K562 (cell line): ENCODE data around the gene TP73. TPM values are rescaled to one million over a fixed set of nuclear protein-coding genes. Genes with fewer than 3 reads are reported as not detected.

ENCODE experiments used
- CTBP1 ChIP-seq: fragments of 450-650 bp; IDR thresholded peaks from 2 replicates; pipeline ENCODE4 v1.6.1; 2016; ENCODE audit warnings: borderline replicate concordance
- ETS2 ChIP-seq: IDR thresholded peaks from 2 replicates; pipeline ENCODE4 v1.6.1; 2016; ENCODE audit warnings: borderline replicate concordance, missing genetic modification characterization, mild to moderate bottlenecking, moderate library complexity, missing compliant biosample characterization; ENCODE audit not compliant: poor library complexity, severe bottlenecking
- KDM1A ChIP-seq, 2 experiments: fragments of 450-650 bp; IDR thresholded peaks; 2 replicates each; pipeline ENCODE4 v1.6.1; 2016; ENCODE audit warnings: mild to moderate bottlenecking in 2 of 2
- MAFF ChIP-seq: IDR thresholded peaks from 2 replicates; pipeline ENCODE4 v1.6.1; 2012; ENCODE audit warnings: low read length, improper control_type of control experiment
- MAFG ChIP-seq: fragments of 450-650 bp; conservative IDR thresholded peaks from 2 replicates; pipeline ENCODE4 v1.6.1; 2016; ENCODE audit warnings: missing genetic modification characterization, missing compliant biosample characterization
- MEIS2 ChIP-seq: fragments of 450-650 bp; IDR thresholded peaks from 2 replicates; pipeline ENCODE4 v1.6.1; 2014; ENCODE audit warnings: mild to moderate bottlenecking; ENCODE audit not compliant: partially characterized antibody
- NCOA1 ChIP-seq: fragments of 450-650 bp; IDR thresholded peaks from 2 replicates; pipeline ENCODE4 v1.6.1; 2016; ENCODE audit warnings: low read depth
- NEUROD1 ChIP-seq: fragments of 150-350 bp; IDR thresholded peaks from 2 replicates; pipeline ENCODE4 v1.6.1; 2014; ENCODE audit warnings: borderline replicate concordance, low read length, low read depth; ENCODE audit not compliant: partially characterized antibody
- SNAPC5 ChIP-seq: fragments of 250-450 bp; sonication (Bioruptor Pico); IDR thresholded peaks from 2 replicates; pipeline ENCODE4 v1.8.0; 2021; ENCODE audit warnings: moderate library complexity, mild to moderate bottlenecking, inconsistent platforms
- ZBTB8A ChIP-seq: fragments of 450-650 bp; IDR thresholded peaks from 2 replicates; pipeline ENCODE4 v1.6.1; 2018; ENCODE audit warnings: mild to moderate bottlenecking, moderate library complexity; ENCODE audit not compliant: partially characterized antibody
- ZMIZ1 ChIP-seq, 2 experiments: fragments of 150-350 bp in 1 of 2; IDR thresholded peaks; 2 replicates each; pipeline ENCODE4 v1.6.1; 2012 to 2016; ENCODE audit warnings: low read depth in 2 of 2, low read length in 2 of 2, mild to moderate bottlenecking in 1 of 2, moderate library complexity in 1 of 2
- ZNF280A ChIP-seq: fragments of 450-650 bp; IDR thresholded peaks from 2 replicates; pipeline ENCODE4 v1.6.1; 2018; ENCODE audit warnings: mild to moderate bottlenecking, low read depth; ENCODE audit not compliant: partially characterized antibody
- ZNF354B ChIP-seq: fragments of 250-450 bp; sonication (Bioruptor Pico); IDR thresholded peaks from 2 replicates; pipeline ENCODE4 v1.4.0; 2020
- polyA plus RNA-seq, 8 experiments: library from polyadenylated mRNA; depleted of rRNA in 4 of 8; stranded (reverse) in 5 of 8; unstranded in 3 of 8; fragments of >200 nt; fragmentation: Nextera tagmentation in 2 of 8; fragmentation: Illumina TruSeq in 1 of 8; extraction: Ambion mirVana in 2 of 8; extraction: Trizol in 1 of 8; gene quantifications; 2 replicates each; pipeline versions ENCODE4 v1.2.1 to v1.2.3, GENCODE V29; 2011 to 2014; ENCODE audit warnings: inconsistent platforms in 1 of 8, missing spikeins in 1 of 8
- total RNA-seq, 7 experiments: library from RNA; depleted of rRNA in 6 of 7; stranded (reverse); fragments of >200 nt in 6 of 7; fragmentation: Illumina TruSeq in 2 of 7; extraction: Trizol in 2 of 7; gene quantifications; 2 replicates each; pipeline versions ENCODE4 v1.2.1 to v1.2.3, GENCODE V29; 2011 to 2021; ENCODE audit warnings: low replicate concordance in 1 of 7
- TF ChIP-seq, protein P1 (sequence below), 2 experiments: fragments of 450-650 bp; IDR thresholded peaks; 2 replicates each; pipeline ENCODE4 v1.6.1; 2016; ENCODE audit warnings: mild to moderate bottlenecking in 2 of 2, borderline replicate concordance in 1 of 2, low read depth in 1 of 2, moderate library complexity in 1 of 2

The TP73 gene
- total and polyA plus RNA-seq, 9 of the 15 experiments (the other 6 are each of a cell fraction or from before 2014, with no cell fraction given), result 0.07 to 1.6 (median 0.40) TPM; not detected in 2

- TF ChIP-seq, protein P1, sequence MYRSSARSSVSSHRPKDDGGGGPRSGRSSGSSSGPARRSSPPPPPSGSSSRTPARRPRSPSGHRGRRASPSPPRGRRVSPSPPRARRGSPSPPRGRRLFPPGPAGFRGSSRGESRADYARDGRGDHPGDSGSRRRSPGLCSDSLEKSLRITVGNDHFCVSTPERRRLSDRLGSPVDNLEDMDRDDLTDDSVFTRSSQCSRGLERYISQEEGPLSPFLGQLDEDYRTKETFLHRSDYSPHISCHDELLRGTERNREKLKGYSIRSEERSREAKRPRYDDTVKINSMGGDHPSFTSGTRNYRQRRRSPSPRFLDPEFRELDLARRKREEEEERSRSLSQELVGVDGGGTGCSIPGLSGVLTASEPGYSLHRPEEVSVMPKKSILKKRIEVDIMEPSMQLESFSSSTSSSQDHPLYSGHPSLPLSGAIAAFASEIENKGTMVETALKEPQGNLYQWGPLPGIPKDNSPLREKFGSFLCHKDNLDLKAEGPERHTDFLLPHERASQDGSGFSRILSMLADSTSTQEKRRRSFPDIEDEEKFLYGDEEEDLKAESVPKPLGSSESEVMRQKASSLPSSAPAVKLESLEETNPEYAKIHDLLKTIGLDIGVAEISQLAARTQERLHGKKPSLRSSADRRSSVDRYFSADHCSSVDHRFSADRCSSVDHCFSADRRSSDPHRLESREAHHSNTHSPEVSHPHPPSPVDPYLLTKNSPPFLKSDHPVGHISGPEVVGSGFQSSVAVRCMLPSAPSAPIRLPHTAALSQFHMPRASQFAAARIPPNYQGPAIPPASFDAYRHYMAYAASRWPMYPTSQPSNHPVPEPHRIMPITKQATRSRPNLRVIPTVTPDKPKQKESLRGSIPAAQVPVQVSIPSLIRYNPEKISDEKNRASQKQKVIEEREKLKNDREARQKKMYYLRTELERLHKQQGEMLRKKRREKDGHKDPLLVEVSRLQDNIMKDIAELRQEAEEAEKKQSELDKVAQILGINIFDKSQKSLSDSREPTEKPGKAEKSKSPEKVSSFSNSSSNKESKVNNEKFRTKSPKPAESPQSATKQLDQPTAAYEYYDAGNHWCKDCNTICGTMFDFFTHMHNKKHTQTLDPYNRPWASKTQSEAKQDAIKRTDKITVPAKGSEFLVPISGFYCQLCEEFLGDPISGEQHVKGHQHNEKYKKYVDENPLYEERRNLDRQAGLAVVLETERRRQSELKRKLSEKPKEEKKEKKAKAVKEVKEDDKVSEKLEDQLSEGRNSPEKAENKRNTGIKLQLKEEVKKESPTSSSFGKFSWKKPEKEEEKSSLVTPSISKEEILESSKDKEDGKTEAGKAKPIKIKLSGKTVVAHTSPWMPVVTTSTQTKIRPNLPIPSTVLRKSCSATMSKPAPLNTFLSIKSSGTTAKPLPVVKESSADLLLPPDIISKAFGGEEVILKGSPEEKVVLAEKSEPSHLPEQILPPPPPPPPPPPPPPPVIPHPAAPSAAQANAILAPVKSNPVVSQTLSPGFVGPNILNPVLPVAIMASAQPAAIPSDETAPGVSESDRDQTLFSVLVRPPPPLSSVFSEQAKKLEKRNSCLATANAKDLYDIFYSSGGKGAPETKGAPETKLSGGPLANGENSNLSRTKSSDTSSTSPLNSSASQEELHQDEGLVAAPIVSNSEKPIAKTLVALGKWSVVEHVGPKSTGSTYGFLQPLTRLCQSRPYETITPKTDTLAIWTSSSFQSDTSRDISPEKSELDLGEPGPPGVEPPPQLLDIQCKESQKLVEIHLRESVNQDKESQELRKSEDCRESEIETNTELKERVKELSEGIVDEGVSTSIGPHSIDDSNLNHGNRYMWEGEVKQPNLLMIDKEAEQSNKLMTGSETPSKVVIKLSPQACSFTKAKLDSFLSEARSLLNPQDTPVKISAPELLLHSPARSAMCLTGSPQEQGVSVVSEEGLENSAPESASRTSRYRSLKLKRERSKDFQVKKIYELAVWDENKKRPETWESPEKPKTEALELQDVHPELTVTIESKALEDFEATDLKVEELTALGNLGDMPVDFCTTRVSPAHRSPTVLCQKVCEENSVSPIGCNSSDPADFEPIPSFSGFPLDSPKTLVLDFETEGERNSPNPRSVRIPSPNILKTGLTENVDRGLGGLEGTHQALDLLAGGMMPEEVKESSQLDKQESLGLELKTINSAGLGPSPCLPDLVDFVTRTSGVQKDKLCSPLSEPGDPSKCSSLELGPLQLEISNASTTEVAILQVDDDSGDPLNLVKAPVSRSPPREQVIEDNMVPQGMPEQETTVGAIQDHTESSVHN (IDR thresholded peaks at IDR 0.05; ENCODE audit: borderline replicate concordance in 1 of 2, low read depth in 1 of 2), result no peak
- TF ChIP-seq SNAPC5 (CRISPR knock-in tag), result no peak
- no peak for TF ChIP-seq KDM1A (IDR thresholded peaks at IDR 0.05)
- no peak for TF ChIP-seq ETS2 (tag)
- TF ChIP-seq NEUROD1, result no peak
- TF ChIP-seq ZBTB8A, result no peak
- TF ChIP-seq ZNF280A, result no peak
- no peak for TF ChIP-seq MEIS2
- TF ChIP-seq NCOA1, result no peak
- TF ChIP-seq MAFG (tag), result no peak
- no peak for TF ChIP-seq MAFF
- TF ChIP-seq CTBP1, result peak; percentile 23; the same call in 1 of the 2 replicates
- TF ChIP-seq ZMIZ1 (IDR thresholded peaks at IDR 0.05; ENCODE audit: low read depth in 2 of 2, low read length in 2 of 2), result no peak
- TF ChIP-seq ZNF354B (CRISPR knock-in tag), result no peak
Measured at GRCh38 chr1:3668585-3669300, 16.4 kb downstream of the TP73 start (continued).
